Measurements from ENCODE around the gene BAX.

DNA sequence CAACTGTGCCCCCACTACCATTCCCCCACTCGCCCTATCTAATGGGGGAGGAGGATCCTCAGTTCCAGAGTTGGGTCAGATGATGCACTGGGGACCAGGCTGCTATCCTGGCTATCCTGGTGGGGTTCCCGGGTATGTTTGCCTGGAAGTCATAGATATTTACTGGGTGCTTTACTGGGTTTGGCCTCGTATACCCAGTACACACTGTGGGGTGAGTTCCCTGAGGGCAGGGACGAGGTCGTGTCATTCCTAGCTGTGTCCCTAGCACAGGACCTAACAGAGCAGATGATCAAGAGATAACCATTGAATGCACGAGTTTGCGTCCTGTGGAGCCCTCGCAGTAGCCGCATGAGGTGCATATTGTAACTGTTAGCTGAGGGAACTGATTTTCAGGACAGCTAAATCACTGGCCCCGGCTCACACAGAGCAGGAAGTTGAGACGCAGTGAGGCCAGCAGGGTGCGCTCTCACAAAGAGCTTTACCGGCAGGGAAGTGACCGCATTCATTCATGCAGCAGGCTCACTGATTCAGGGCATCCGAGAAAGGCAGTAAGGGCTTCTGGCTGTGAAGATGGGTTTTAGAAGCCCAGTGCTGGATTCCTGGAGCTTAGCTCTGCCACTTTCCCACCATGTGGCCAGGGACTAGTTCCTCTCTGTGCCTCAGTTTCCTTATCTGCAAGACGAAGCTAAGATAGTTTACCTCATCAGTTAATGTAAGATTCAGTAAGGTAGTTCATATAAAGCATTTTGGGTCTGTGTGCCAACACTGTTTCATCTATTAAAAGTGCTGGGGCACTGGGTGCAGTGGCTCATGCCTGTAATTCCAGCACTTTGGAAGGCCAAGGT is 45.0 kb downstream of the BAX start:
- no peak for TF ChIP-seq TCF7L2 (IDR thresholded peaks at IDR 0.05; ENCODE audit: low read depth, low read length)
- TF ChIP-seq MAFK (conservative IDR thresholded peaks at IDR 0.05 in 1 of 2, IDR thresholded peaks at IDR 0.05 in 1 of 2; ENCODE audit: low read length in 2 of 2), result no peak
- TF ChIP-seq EZH2 (conservative IDR thresholded peaks at IDR 0.05; ENCODE audit: low read depth, low read length), result no peak
- TF ChIP-seq POLR2AphosphoS5 (IDR thresholded peaks at IDR 0.05; ENCODE audit: low read depth, low read length), result no peak
- TF ChIP-seq MXI1 (IDR thresholded peaks at IDR 0.05; ENCODE audit: borderline replicate concordance, low read depth, low read length), result no peak
- TF ChIP-seq ZFP37 (CRISPR knock-in tag; IDR thresholded peaks at IDR 0.05; ENCODE audit: borderline replicate concordance), result no peak
- TF ChIP-seq KAT7 (CRISPR knock-in tag; IDR thresholded peaks at IDR 0.05; ENCODE audit: borderline replicate concordance), result no peak
- TF ChIP-seq CHCHD3 (CRISPR knock-in tag; IDR thresholded peaks at IDR 0.05), result no peak
